Activated gamma-delta T cell (primary cell): ENCODE data around the gene MSLN.
A peak's percentile ranks its signal among the peaks of the same experiment; 100 is the strongest.

Source experiments
- DNase-seq: peaks from one replicate; lab custom pipeline; 2025; lab: John Stamatoyannopoulos, UW

Gene MSLN

GRCh38 chr16:804193-805048, 43.9 kb downstream of the MSLN start:
- no peak for DNase-seq

GRCh38 chr16:805474-805873, 44.9 kb downstream of the MSLN start:
- DNase-seq: no peak

- DNase-seq: peak; percentile 83
These were observed 47.0 kb downstream of the MSLN start for GRCh38 chr16:807347-808084.

- DNase-seq: no peak
These were observed 47.5 kb downstream of the MSLN start for GRCh38 chr16:808085-808386.

- DNase-seq: no peak
These were observed 52.8 kb downstream of the MSLN start for GRCh38 chr16:813204-813915.

GRCh38 chr16:813916-814412, 53.4 kb downstream of the MSLN start:
- no peak for DNase-seq

GRCh38 chr16:814974-815373, 54.4 kb downstream of the MSLN start:
- no peak for DNase-seq

GRCh38 chr16:815861-816260, 55.3 kb downstream of the MSLN start:
- no peak for DNase-seq

- DNase-seq: no peak
These were observed 56.7 kb downstream of the MSLN start for GRCh38 chr16:817001-817906.

GRCh38 chr16:818132-818531, 57.6 kb downstream of the MSLN start:
- DNase-seq: no peak
